GM10266 (cell line): Measurements from ENCODE around the gene PDZD7.
"Not testable (repeated sequence)": the region's sequence is repeated elsewhere in the genome, so short reads cannot be mapped to it uniquely, and the experiment has no call there.

ENCODE experiments used
- DNase-seq: peaks from one replicate; pipeline ENCODE4 v3.0.0; 2012; ENCODE audit errors: extremely low spot score
- CTCF ChIP-seq: IDR thresholded peaks from 2 replicates; pipeline ENCODE4 v1.5.1; 2012; ENCODE audit warnings: mild to moderate bottlenecking, low read depth; ENCODE audit not compliant: control insufficient read depth, insufficient read depth; ENCODE audit errors: missing control alignments

Gene PDZD7

GRCh38 chr10:100979791-100980272 lies 51.1 kb downstream of the PDZD7 start:
- DNase-seq = no peak
- TF ChIP-seq CTCF = no peak

DNA sequence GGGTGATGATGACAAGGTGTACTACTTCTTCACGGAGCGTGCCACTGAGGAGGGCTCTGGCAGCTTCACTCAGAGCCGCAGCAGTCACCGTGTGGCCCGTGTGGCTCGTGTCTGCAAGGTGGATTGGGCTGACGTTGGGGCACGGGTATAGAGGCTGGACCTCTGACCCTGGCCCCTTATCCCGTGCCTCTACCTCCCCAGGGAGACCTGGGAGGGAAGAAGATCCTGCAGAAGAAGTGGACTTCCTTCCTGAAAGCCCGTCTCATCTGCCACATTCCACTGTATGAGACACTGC lies 52.1 kb downstream of the PDZD7 start:
- TF ChIP-seq CTCF = no peak
- DNase-seq = no peak

DNA sequence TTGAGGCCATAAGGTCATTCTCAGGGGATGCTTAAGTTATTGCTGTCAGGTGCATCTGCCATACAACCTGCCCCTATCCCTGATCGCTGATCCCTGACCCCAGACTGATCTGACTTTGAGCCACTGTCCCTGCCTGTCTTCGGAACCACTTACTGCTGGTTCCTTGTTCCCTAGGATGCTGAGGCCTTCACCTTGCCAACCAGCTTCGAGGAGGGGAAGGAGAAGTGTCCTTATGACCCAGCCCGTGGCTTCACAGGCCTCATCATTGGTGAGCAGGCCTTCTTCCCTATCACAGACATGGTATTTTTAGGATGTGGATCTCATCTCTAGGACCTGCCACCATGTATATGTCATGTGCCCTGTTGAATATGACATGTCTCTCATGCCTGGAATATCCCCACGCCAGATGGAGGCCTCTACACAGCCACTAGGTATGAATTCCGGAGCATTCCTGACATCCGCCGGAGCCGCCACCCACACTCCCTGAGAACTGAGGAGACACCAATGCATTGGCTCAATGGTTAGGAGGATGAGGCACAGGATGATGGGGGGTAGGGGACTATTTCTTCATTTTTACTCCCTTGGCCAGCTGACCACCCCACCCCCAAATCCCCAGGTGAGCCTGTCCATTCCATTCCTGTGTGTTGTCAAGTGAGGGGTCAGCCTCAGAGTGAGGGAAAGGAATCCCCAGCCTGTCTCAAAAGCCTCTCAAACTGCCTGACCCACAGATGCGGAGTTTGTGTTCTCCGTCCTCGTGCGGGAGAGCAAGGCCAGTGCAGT lies 52.6 kb downstream of the PDZD7 start:
- no peak for DNase-seq
- TF ChIP-seq CTCF = no peak

DNA sequence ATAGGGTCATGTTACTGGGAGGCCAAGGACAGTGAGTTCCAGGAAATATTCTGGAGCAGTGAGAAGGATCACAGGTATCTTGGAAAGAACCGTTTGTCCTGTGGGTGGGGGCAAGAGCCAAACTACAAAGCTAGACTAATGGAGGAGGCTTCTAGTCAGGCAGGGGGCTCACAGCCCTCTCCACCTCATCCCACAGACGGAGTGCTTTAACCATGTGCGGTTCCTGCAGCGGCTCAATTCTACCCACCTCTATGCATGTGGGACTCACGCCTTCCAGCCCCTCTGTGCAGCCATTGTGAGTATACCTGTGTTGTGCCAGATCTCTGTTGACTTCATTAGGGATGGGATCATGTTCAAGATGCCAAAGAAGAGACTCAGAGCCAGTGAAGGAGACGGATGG lies 53.5 kb downstream of the PDZD7 start:
- no peak for DNase-seq
- no peak for TF ChIP-seq CTCF

DNA sequence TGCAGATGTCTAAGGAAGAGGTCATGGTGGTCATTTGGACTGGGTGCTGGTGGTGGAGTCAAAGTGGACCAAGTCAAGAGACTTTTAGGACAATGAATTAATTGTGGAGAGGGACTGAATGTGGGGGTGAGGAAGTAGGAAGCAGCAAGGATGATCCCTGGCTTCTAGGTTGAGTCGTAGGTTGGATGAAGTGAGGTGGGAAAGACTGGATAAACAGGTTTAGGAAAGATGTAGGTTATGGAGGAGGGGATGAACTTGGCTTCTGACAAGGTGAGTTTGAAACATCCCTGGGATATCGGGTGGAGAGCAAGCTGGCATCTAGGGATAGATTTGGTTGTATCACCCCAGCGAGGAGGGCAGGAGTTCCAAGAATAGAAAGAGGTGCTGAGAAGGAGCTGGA lies 54.0 kb downstream of the PDZD7 start:
- no peak for TF ChIP-seq CTCF
- DNase-seq = no peak

- not testable (repeated sequence) for DNase-seq
Observed at GRCh38 chr10:100975397-100975796, 55.5 kb downstream of the PDZD7 start.

- TF ChIP-seq CTCF = no peak
- no peak for DNase-seq
Observed at GRCh38 chr10:100972904-100973535, 57.9 kb downstream of the PDZD7 start.
